Measurements from ENCODE around the gene DGKB. TPM values are rescaled to one million over a fixed set of nuclear protein-coding genes. Genes with fewer than 3 reads are reported as not detected.

DGKB gene
- total and polyA plus RNA-seq, 8 donors = 0.16 to 1.3 (median 0.40) TPM

- ATAC-seq = peak; percentile 31 to 72 (median 52)
- 46 to 51% methylated on average over 4 of the region's 4 CpGs for WGBS, 2 donors
Observed at GRCh38 chr7:14817829-14818614, 84.5 kb downstream of the DGKB start.

GRCh38 chr7:14807507-14807906, 95.0 kb downstream of the DGKB start:
- TF ChIP-seq, protein P1, sequence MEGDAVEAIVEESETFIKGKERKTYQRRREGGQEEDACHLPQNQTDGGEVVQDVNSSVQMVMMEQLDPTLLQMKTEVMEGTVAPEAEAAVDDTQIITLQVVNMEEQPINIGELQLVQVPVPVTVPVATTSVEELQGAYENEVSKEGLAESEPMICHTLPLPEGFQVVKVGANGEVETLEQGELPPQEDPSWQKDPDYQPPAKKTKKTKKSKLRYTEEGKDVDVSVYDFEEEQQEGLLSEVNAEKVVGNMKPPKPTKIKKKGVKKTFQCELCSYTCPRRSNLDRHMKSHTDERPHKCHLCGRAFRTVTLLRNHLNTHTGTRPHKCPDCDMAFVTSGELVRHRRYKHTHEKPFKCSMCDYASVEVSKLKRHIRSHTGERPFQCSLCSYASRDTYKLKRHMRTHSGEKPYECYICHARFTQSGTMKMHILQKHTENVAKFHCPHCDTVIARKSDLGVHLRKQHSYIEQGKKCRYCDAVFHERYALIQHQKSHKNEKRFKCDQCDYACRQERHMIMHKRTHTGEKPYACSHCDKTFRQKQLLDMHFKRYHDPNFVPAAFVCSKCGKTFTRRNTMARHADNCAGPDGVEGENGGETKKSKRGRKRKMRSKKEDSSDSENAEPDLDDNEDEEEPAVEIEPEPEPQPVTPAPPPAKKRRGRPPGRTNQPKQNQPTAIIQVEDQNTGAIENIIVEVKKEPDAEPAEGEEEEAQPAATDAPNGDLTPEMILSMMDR (IDR thresholded peaks at IDR 0.05) = no peak
- no peak for DNase-seq
- Histone ChIP-seq H3K4me1 (no peaks in the 10 kb centered on the region), H3K36me3 (no peaks in the 10 kb centered on the region), H3K4me3 (no peak overlapping the region), H3K27me3 (no peaks in the 10 kb centered on the region), H3K27ac (no peak overlapping the region), H3K9me3 (no peaks in the 10 kb centered on the region)
- intact Hi-C loops (cut with DNase I) = no loop called here
- WGBS, 2 donors = 86 to 92% methylated on average over 3 of the region's 3 CpGs
- FAIRE-seq = peak; percentile 9
- ATAC-seq = no peak

More at GRCh38 chr7:14817829-14818614, 84.5 kb downstream of the DGKB start:
- intact Hi-C loops (cut with DNase I) = no loop called here
- TF ChIP-seq, protein P1 (IDR thresholded peaks at IDR 0.05) = no peak
- peaks cover 13 to 18% (median 14%) of the 10 kb centered on the region in 3 donors for H3K4me1 ChIP-seq
- H3K36me3 ChIP-seq = no peaks in the 10 kb centered on the region
- no peak for DNase-seq
- H3K4me3 ChIP-seq = no peak overlapping the region
- no peak for FAIRE-seq
- no peaks in the 10 kb centered on the region for H3K27me3 ChIP-seq
- no peak overlapping the region for H3K27ac ChIP-seq
- no peaks in the 10 kb centered on the region for H3K9me3 ChIP-seq

DNA sequence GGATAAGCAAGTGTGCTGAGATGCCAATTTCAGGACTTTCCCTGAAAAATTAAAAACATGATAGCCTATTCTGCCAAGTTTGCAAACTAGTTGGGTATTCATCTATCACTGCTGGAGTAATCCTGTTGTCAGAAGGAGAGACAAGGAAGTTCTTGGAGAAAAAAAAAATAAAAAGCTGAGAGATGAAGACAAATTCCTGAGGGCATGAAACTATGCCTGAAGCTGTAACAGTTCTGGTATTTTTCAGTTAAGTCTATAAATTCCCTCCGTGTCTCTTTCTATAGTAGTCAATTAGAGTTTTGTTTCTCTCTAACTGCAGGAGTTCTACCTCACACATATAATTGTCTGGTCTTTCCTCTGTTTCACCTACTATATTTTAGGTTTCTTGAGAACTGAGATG, 95.7 kb downstream of the DGKB start:
- no peak for ATAC-seq
- 74 to 82% methylated on average over 1 of the region's 1 CpG for WGBS, 2 donors
- Histone ChIP-seq H3K36me3 (no peaks in the 10 kb centered on the region), H3K9me3 (no peaks in the 10 kb centered on the region), H3K27ac (no peak overlapping the region), H3K27me3 (no peaks in the 10 kb centered on the region), H3K4me1 (no peaks in the 10 kb centered on the region), H3K4me3 (no peak overlapping the region)
- TF ChIP-seq, protein P1 (IDR thresholded peaks at IDR 0.05) = no peak
- no peak for FAIRE-seq
- intact Hi-C loops (cut with DNase I) = no loop called here
- DNase-seq = no peak

DNA sequence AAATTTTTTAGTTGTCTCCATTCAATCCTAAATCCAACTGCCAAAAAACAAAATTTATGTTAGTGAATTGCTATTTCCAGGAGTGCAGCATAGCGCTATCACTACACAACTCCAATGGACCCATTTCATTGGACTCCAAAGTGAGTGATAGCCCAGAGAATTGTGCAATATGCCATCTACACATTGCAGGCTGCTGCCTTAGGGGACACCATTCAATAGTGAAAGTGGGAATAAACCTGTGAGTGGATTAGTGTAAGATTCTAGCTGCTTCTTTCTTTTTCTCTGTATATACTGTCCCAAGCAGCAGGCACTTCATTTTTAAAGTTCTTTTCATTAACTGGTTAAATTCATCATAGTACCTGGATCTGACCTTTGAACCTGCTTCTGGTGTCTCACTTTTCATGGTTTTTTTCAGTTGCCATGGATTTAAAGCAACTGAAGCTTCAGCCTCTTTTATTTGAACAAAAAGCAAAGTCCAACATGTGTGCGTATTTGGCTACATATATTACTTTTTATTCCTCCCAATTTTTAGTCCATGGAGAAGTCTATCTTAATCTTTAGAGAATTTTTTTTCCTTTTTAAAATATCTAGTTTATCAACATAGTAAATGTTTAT, 97.3 kb downstream of the DGKB start:
- Histone ChIP-seq H3K4me3 (no peak overlapping the region), H3K4me1 (no peaks in the 10 kb centered on the region), H3K36me3 (no peaks in the 10 kb centered on the region), H3K27ac (no peak overlapping the region), H3K9me3 (no peaks in the 10 kb centered on the region), H3K27me3 (no peaks in the 10 kb centered on the region)
- intact Hi-C loops (cut with DNase I) = no loop called here
- TF ChIP-seq, protein P1 (IDR thresholded peaks at IDR 0.05) = no peak
- FAIRE-seq (no peak), ATAC-seq (no peak), DNase-seq (no peak)
- WGBS, 2 donors = 64% methylated on average over 2 of the region's 2 CpGs

GRCh38 chr7:14800664-14801063, 101.9 kb downstream of the DGKB start:
- Histone ChIP-seq H3K27me3 (no peaks in the 10 kb centered on the region), H3K4me1 (no peaks in the 10 kb centered on the region), H3K36me3 (no peaks in the 10 kb centered on the region), H3K27ac (no peak overlapping the region), H3K9me3 (no peaks in the 10 kb centered on the region), H3K4me3 (no peak overlapping the region)
- ATAC-seq = no peak
- DNase-seq = no peak
- TF ChIP-seq, protein P1 (IDR thresholded peaks at IDR 0.05) = no peak
- FAIRE-seq = no peak
- intact Hi-C loops (cut with DNase I) = no loop called here
- 92 to 96% methylated on average over 2 of the region's 2 CpGs for WGBS, 2 donors
